ENCODE data around the gene CPA4. TPM values are rescaled to one million over a fixed set of nuclear protein-coding genes. Genes with fewer than 3 reads are reported as not detected.

CPA4 gene
- polyA plus RNA-seq, 1 donor from 2014 or later = 8.9 TPM

DNA sequence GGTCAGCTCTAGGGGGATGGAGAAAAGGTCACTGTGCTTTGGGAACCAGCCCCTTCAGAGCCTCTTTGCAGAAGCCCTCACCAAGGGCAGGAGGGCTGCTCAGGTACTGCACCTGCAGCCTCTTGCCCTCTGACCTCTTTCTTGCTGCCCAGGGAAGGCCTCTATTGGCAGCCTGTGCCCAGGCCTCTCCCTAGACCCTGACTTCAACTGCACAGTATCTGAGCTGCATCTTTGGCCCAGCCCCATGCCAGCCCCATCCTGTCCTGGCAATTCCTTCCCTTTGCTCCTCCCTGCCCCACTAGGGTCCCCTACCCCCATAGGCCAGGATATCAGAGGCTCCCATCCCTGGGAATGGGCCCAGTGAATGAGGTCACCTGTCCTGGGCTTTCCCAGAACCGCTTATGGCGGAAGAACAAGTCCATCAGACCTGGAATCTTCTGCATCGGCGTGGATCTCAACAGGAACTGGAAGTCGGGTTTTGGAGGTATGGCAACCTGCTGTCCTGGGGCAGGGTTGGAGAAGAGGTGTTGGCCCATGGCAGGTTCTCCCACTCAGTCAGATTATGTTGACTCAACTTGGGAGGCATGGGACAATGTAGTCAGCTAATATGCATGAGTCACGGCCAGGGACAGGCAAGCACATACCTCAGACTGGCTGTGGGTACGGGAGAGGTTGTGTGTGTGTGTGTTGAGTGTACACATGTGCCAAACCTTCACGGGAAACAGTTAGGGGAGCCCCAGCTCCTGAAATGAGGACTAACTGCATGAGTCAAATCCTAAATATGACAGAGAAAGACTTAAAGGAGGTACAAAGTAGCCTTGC lies 70.3 kb downstream of the CPA4 start:
- Histone ChIP-seq H3K4me2 (ENCODE audit: low read length) (no peak overlapping the region), H2AFZ (ENCODE audit: low read depth, low read length) (no peak overlapping the region)

DNA sequence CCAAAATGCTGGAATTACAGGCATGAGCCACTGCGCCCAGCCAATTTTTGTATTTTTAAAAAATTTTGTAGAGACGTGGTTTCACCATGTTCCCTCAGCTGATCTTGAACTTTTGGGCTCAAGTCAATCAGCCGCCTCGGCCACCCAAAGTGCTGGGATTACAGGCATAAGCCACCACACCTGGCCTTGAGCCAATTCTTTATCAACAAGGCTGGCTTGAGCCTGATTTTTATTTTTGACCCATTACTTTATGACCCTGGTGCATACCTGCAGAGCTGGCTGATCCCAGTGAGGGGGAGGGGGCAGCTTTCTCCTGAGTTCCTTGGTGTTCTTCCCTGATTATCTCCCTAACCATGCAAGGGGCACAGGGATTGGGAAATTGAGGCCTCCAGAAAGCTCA lies 71.5 kb downstream of the CPA4 start:
- Histone ChIP-seq H3K9ac (ENCODE audit: low read length) (peak overlapping the region; percentile 67), H3K36me3 (ENCODE audit: insufficient read depth, low read length) (no peaks in the 10 kb centered on the region), H3K79me2 (replicated peaks; ENCODE audit: insufficient read depth, low read length) (no peaks in the 10 kb centered on the region), H3K9me3 (ENCODE audit: low read length) (no peaks in the 10 kb centered on the region), H3K4me3 (ENCODE audit: low read length) (no peak overlapping the region), H3K9me2 (ENCODE audit: insufficient read depth, low read length) (no peaks in the 10 kb centered on the region), H2AFZ (ENCODE audit: low read depth, low read length) (no peak overlapping the region), H3K27me3 (ENCODE audit: insufficient read depth, low read depth, low read length) (no peaks in the 10 kb centered on the region), H3K27ac (ENCODE audit: low read length) (peak overlapping the region; percentile 95), H3F3A (ENCODE audit: insufficient read depth, low read length, poor library complexity, severe bottlenecking) (peaks cover 6% of the 10 kb centered on the region), H4K20me1 (ENCODE audit: insufficient read depth) (no peaks in the 10 kb centered on the region), H3K4me2 (ENCODE audit: low read length) (no peak overlapping the region)
- no peak for TF ChIP-seq TAF1 (IDR thresholded peaks at IDR 0.05; ENCODE audit: low read depth)
- TF ChIP-seq, protein P1, sequence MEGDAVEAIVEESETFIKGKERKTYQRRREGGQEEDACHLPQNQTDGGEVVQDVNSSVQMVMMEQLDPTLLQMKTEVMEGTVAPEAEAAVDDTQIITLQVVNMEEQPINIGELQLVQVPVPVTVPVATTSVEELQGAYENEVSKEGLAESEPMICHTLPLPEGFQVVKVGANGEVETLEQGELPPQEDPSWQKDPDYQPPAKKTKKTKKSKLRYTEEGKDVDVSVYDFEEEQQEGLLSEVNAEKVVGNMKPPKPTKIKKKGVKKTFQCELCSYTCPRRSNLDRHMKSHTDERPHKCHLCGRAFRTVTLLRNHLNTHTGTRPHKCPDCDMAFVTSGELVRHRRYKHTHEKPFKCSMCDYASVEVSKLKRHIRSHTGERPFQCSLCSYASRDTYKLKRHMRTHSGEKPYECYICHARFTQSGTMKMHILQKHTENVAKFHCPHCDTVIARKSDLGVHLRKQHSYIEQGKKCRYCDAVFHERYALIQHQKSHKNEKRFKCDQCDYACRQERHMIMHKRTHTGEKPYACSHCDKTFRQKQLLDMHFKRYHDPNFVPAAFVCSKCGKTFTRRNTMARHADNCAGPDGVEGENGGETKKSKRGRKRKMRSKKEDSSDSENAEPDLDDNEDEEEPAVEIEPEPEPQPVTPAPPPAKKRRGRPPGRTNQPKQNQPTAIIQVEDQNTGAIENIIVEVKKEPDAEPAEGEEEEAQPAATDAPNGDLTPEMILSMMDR (IDR thresholded peaks at IDR 0.05; ENCODE audit: poor library complexity, severe bottlenecking) = no peak
- no peak for TF ChIP-seq SMC3 (conservative IDR thresholded peaks at IDR 0.05; ENCODE audit: poor library complexity)
- no peak for TF ChIP-seq RAD21 (conservative IDR thresholded peaks at IDR 0.05)
- no peak for TF ChIP-seq MXI1 (conservative IDR thresholded peaks at IDR 0.05; ENCODE audit: poor library complexity, severe bottlenecking)
- no peak for TF ChIP-seq REST (IDR thresholded peaks at IDR 0.05; ENCODE audit: borderline replicate concordance)

More for the DNA sequence above, 70.3 kb downstream of the CPA4 start:
- Histone ChIP-seq H3K36me3 (ENCODE audit: insufficient read depth, low read length) (no peaks in the 10 kb centered on the region), H3K27me3 (ENCODE audit: insufficient read depth, low read depth, low read length) (no peaks in the 10 kb centered on the region), H3K9ac (ENCODE audit: low read length) (no peak overlapping the region), H3F3A (ENCODE audit: insufficient read depth, low read length, poor library complexity, severe bottlenecking) (peaks cover 6% of the 10 kb centered on the region), H3K9me3 (ENCODE audit: low read length) (no peaks in the 10 kb centered on the region), H3K4me3 (ENCODE audit: low read length) (no peak overlapping the region), H4K20me1 (ENCODE audit: insufficient read depth) (no peaks in the 10 kb centered on the region), H3K27ac (ENCODE audit: low read length) (no peak overlapping the region), H3K9me2 (ENCODE audit: insufficient read depth, low read length) (no peaks in the 10 kb centered on the region), H3K79me2 (replicated peaks; ENCODE audit: insufficient read depth, low read length) (no peaks in the 10 kb centered on the region)
- TF ChIP-seq SMC3 (conservative IDR thresholded peaks at IDR 0.05; ENCODE audit: poor library complexity) (no peak), REST (IDR thresholded peaks at IDR 0.05; ENCODE audit: borderline replicate concordance) (no peak), EZH2 (IDR thresholded peaks at IDR 0.05; ENCODE audit: borderline replicate concordance, insufficient read depth, low read length, poor library complexity, severe bottlenecking) (no peak), RAD21 (conservative IDR thresholded peaks at IDR 0.05) (no peak), EP300 (conservative IDR thresholded peaks at IDR 0.05; ENCODE audit: poor library complexity, severe bottlenecking) (no peak), POLR2AphosphoS5 (IDR thresholded peaks at IDR 0.05) (no peak)
- TF ChIP-seq, protein P1 (IDR thresholded peaks at IDR 0.05; ENCODE audit: poor library complexity, severe bottlenecking) = no peak
